Measurements from ENCODE around the gene NPHS1. TPM values are rescaled to one million over a fixed set of nuclear protein-coding genes. Genes with fewer than 3 reads are reported as not detected.

The NPHS1 gene
- total and polyA plus RNA-seq, 2 of the 8 experiments (the other 6 are each of a cell fraction or from before 2014, with no cell fraction given) = 1.3 to 1.4 TPM

DNA sequence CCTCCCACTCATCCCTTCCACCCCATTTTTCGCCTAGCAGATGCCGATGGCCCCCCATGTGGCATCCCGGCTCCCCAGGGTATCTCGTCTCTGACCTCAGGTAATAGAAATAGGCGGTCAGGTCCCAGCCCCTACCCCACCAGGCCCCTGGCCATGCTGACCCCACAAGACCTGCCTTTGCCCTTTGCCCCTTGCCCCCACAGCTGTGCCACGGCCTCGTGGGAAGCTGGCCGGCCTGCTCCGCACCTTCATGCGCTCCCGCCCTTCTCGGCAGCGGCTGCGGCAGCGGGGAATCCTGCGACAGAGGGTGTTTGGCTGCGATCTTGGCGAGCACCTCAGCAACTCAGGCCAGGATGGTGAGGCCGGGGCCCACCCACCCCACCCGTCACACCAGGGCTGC is 71.6 kb downstream of the NPHS1 start (continued):
- TF ChIP-seq, protein P1, sequence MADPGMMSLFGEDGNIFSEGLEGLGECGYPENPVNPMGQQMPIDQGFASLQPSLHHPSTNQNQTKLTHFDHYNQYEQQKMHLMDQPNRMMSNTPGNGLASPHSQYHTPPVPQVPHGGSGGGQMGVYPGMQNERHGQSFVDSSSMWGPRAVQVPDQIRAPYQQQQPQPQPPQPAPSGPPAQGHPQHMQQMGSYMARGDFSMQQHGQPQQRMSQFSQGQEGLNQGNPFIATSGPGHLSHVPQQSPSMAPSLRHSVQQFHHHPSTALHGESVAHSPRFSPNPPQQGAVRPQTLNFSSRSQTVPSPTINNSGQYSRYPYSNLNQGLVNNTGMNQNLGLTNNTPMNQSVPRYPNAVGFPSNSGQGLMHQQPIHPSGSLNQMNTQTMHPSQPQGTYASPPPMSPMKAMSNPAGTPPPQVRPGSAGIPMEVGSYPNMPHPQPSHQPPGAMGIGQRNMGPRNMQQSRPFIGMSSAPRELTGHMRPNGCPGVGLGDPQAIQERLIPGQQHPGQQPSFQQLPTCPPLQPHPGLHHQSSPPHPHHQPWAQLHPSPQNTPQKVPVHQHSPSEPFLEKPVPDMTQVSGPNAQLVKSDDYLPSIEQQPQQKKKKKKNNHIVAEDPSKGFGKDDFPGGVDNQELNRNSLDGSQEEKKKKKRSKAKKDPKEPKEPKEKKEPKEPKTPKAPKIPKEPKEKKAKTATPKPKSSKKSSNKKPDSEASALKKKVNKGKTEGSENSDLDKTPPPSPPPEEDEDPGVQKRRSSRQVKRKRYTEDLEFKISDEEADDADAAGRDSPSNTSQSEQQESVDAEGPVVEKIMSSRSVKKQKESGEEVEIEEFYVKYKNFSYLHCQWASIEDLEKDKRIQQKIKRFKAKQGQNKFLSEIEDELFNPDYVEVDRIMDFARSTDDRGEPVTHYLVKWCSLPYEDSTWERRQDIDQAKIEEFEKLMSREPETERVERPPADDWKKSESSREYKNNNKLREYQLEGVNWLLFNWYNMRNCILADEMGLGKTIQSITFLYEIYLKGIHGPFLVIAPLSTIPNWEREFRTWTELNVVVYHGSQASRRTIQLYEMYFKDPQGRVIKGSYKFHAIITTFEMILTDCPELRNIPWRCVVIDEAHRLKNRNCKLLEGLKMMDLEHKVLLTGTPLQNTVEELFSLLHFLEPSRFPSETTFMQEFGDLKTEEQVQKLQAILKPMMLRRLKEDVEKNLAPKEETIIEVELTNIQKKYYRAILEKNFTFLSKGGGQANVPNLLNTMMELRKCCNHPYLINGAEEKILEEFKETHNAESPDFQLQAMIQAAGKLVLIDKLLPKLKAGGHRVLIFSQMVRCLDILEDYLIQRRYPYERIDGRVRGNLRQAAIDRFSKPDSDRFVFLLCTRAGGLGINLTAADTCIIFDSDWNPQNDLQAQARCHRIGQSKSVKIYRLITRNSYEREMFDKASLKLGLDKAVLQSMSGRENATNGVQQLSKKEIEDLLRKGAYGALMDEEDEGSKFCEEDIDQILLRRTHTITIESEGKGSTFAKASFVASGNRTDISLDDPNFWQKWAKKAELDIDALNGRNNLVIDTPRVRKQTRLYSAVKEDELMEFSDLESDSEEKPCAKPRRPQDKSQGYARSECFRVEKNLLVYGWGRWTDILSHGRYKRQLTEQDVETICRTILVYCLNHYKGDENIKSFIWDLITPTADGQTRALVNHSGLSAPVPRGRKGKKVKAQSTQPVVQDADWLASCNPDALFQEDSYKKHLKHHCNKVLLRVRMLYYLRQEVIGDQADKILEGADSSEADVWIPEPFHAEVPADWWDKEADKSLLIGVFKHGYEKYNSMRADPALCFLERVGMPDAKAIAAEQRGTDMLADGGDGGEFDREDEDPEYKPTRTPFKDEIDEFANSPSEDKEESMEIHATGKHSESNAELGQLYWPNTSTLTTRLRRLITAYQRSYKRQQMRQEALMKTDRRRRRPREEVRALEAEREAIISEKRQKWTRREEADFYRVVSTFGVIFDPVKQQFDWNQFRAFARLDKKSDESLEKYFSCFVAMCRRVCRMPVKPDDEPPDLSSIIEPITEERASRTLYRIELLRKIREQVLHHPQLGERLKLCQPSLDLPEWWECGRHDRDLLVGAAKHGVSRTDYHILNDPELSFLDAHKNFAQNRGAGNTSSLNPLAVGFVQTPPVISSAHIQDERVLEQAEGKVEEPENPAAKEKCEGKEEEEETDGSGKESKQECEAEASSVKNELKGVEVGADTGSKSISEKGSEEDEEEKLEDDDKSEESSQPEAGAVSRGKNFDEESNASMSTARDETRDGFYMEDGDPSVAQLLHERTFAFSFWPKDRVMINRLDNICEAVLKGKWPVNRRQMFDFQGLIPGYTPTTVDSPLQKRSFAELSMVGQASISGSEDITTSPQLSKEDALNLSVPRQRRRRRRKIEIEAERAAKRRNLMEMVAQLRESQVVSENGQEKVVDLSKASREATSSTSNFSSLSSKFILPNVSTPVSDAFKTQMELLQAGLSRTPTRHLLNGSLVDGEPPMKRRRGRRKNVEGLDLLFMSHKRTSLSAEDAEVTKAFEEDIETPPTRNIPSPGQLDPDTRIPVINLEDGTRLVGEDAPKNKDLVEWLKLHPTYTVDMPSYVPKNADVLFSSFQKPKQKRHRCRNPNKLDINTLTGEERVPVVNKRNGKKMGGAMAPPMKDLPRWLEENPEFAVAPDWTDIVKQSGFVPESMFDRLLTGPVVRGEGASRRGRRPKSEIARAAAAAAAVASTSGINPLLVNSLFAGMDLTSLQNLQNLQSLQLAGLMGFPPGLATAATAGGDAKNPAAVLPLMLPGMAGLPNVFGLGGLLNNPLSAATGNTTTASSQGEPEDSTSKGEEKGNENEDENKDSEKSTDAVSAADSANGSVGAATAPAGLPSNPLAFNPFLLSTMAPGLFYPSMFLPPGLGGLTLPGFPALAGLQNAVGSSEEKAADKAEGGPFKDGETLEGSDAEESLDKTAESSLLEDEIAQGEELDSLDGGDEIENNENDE (IDR thresholded peaks at IDR 0.05; ENCODE audit: insufficient replicate concordance, low read length) = no peak
- TF ChIP-seq GTF2F1 (IDR thresholded peaks at IDR 0.05; ENCODE audit: borderline replicate concordance, low read depth, low read length) (no peak), POLR2A (IDR thresholded peaks at IDR 0.05; ENCODE audit: control extremely low read depth in 1 of 2, low read depth in 2 of 2, low read length in 2 of 2) (no peak), POLR2AphosphoS5 (IDR thresholded peaks at IDR 0.05; ENCODE audit: low read depth, low read length) (no peak), SIX5 (IDR thresholded peaks at IDR 0.05; ENCODE audit: low read depth, low read length) (no peak), RAD21 (IDR thresholded peaks at IDR 0.05 in 1 of 2, conservative IDR thresholded peaks at IDR 0.05 in 1 of 2; ENCODE audit: low read depth in 2 of 2, low read length in 2 of 2) (no peak), JUND (IDR thresholded peaks at IDR 0.05; ENCODE audit: low read length) (no peak), HDAC2 (IDR thresholded peaks at IDR 0.05; ENCODE audit: borderline replicate concordance in 1 of 2, low read depth in 2 of 2, low read length in 2 of 2) (no peak)
- TF ChIP-seq, protein P2, sequence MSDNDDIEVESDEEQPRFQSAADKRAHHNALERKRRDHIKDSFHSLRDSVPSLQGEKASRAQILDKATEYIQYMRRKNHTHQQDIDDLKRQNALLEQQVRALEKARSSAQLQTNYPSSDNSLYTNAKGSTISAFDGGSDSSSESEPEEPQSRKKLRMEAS (IDR thresholded peaks at IDR 0.05) = no peak
- TF ChIP-seq, protein P3, sequence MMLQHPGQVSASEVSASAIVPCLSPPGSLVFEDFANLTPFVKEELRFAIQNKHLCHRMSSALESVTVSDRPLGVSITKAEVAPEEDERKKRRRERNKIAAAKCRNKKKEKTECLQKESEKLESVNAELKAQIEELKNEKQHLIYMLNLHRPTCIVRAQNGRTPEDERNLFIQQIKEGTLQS (IDR thresholded peaks at IDR 0.05; ENCODE audit: insufficient read depth, low read depth, low read length) = no peak
